Prostate gland (tissue), 2 donors: ENCODE measurements around the gene CMTM4. TPM values are rescaled to one million over a fixed set of nuclear protein-coding genes. Genes with fewer than 3 reads are reported as not detected.

ENCODE experiments used
- DNase-seq: peaks from one replicate; pipeline ENCODE4 v3.0.0-alpha.2; 2019; ENCODE audit warnings: low spot score
- H3K27ac ChIP-seq, 2 donors: fragments of 200-600 bp; sonication (generic); 2 replicates each; pipeline ENCODE4 v1.5.1; 2017 to 2019
- H3K27me3 ChIP-seq: fragments of 200-600 bp; sonication (generic); replicated peaks from 2 replicates; pipeline ENCODE4 v1.5.1; 2019; ENCODE audit not compliant: insufficient read depth
- H3K36me3 ChIP-seq, 2 donors: fragments of 200-600 bp; sonication (generic); 1 replicate in 1 of 2; 2 replicates in 1 of 2; pipeline versions ENCODE4 v1.5.1 to v1.8.1; 2017 to 2019
- H3K4me1 ChIP-seq: fragments of 200-600 bp; sonication (generic); replicated peaks from 2 replicates; pipeline ENCODE4 v1.5.1; 2019
- H3K4me3 ChIP-seq, 2 donors: fragments of 200-600 bp; sonication (generic); 2 replicates each; pipeline ENCODE4 v1.5.1; 2017 to 2019
- H3K9me3 ChIP-seq: fragments of 200-600 bp; sonication (generic); 2 replicates; pipeline ENCODE4 v1.5.1; 2017
- CTCF ChIP-seq, 4 experiments: fragments of 200-600 bp in 2 of 4; fragments of 450-650 bp in 2 of 4; sonication (generic) in 2 of 4; IDR thresholded peaks; 1 replicate in 3 of 4; 2 replicates in 1 of 4; pipeline ENCODE4 v1.5.1; 2016 to 2019; ENCODE audit warnings: antibody characterized with exemption in 4 of 4, mild to moderate bottlenecking in 2 of 4, moderate library complexity in 2 of 4
- POLR2A ChIP-seq: fragments of 450-650 bp; IDR thresholded peaks from one replicate; pipeline ENCODE4 v1.6.1; 2016; ENCODE audit warnings: antibody characterized with exemption, mild to moderate bottlenecking
- POLR2AphosphoS5 ChIP-seq: sonication (generic); formaldehyde crosslinking; IDR thresholded peaks from one replicate; pipeline ENCODE4 v1.6.1; 2017; ENCODE audit warnings: antibody characterized with exemption
- WGBS: methylation state at CpG from one replicate; pipeline ENCODE4 v1.1.5; 2018; 5-methylcytosine and 5-hydroxymethylcytosine counted together
- intact Hi-C: fragments of 100-400 bp; cut with DNase I; formaldehyde crosslinking; loops from one replicate; pipeline ENCODE4 v1.14.2; 2022
- total RNA-seq, 2 donors: library from RNA; depleted of rRNA; stranded (reverse); fragments of >200 nt; gene quantifications; one replicate each; pipeline ENCODE4 v1.1.0, GENCODE V29; 2016

Gene CMTM4
- total RNA-seq, 2 donors from 2014 or later = 46.9 to 57.7 TPM

GRCh38 chr16:66740010-66740409 is 43.5 kb upstream of the CMTM4 start:
- no peak overlapping the region for H3K4me3 ChIP-seq
- intact Hi-C loops = no loop called here
- 41% methylated on average over 2 of the region's 2 CpGs for WGBS
- H3K27me3 ChIP-seq = no peaks in the 10 kb centered on the region
- H3K4me1 ChIP-seq = peaks cover 25% of the 10 kb centered on the region
- no peaks in the 10 kb centered on the region for H3K9me3 ChIP-seq
- H3K27ac ChIP-seq = peak overlapping the region in 1 of 2 donors; percentile 77
- peaks cover 0 to 14% of the 10 kb centered on the region in 2 donors for H3K36me3 ChIP-seq
- DNase-seq = no peak
- no peak for TF ChIP-seq POLR2AphosphoS5
- peak in 3 of 4 experiments; percentile 16 to 47 (median 29) for TF ChIP-seq CTCF (IDR thresholded peaks at IDR 0.05)

GRCh38 chr16:66735891-66736290 is 39.3 kb upstream of the CMTM4 start:
- no peak overlapping the region for H3K27ac ChIP-seq
- no peaks in the 10 kb centered on the region for H3K27me3 ChIP-seq
- H3K36me3 ChIP-seq = peaks cover 6 to 8% of the 10 kb centered on the region in 2 donors
- no peak for DNase-seq
- no peak overlapping the region for H3K4me3 ChIP-seq
- WGBS = 94% methylated on average over 4 of the region's 4 CpGs
- H3K9me3 ChIP-seq = no peaks in the 10 kb centered on the region
- peaks cover 15% of the 10 kb centered on the region for H3K4me1 ChIP-seq
- no peak for TF ChIP-seq CTCF (IDR thresholded peaks at IDR 0.05)
- TF ChIP-seq POLR2A = no peak
- no peak for TF ChIP-seq POLR2AphosphoS5
- intact Hi-C loops = no loop called here

GRCh38 chr16:66731101-66731500 is 34.6 kb upstream of the CMTM4 start:
- Histone ChIP-seq H3K36me3 (peaks cover 6 to 8% of the 10 kb centered on the region in 2 donors), H3K27ac (no peak overlapping the region), H3K4me1 (no peaks in the 10 kb centered on the region), H3K4me3 (no peak overlapping the region), H3K9me3 (no peaks in the 10 kb centered on the region), H3K27me3 (no peaks in the 10 kb centered on the region)
- WGBS = 88% methylated on average over 7 of the region's 7 CpGs
- no peak for TF ChIP-seq CTCF (IDR thresholded peaks at IDR 0.05)
- no peak for TF ChIP-seq POLR2AphosphoS5
- no peak for TF ChIP-seq POLR2A
- no peak for DNase-seq
- intact Hi-C loops = no loop called here

- Histone ChIP-seq H3K4me1 (no peaks in the 10 kb centered on the region), H3K9me3 (no peaks in the 10 kb centered on the region), H3K4me3 (no peak overlapping the region), H3K27me3 (no peaks in the 10 kb centered on the region), H3K27ac (peak overlapping the region in 1 of 2 donors; percentile 3), H3K36me3 (peaks cover 0 to 8% of the 10 kb centered on the region in 2 donors)
- intact Hi-C loops = loop anchor here (2.0 kb wide), 2 partner anchors 22 to 144 kb away; partner anchors contain the start of gene DYNC1LI2
- WGBS = 31% methylated on average over 4 of the region's 4 CpGs
- TF ChIP-seq POLR2AphosphoS5 (no peak), CTCF (IDR thresholded peaks at IDR 0.05) (no peak), POLR2A (no peak)
- DNase-seq = no peak
Measured at GRCh38 chr16:66728804-66729203, 32.3 kb upstream of the CMTM4 start.

GRCh38 chr16:66728117-66728787 is 31.7 kb upstream of the CMTM4 start:
- peak; percentile 65 for TF ChIP-seq POLR2AphosphoS5
- TF ChIP-seq POLR2A = no peak
- TF ChIP-seq CTCF (IDR thresholded peaks at IDR 0.05) = peak; percentile 36 to 84 (median 74)
- peaks cover 0 to 8% of the 10 kb centered on the region in 2 donors for H3K36me3 ChIP-seq
- intact Hi-C loops = loop anchor here (2.0 kb wide), 2 partner anchors 23 to 145 kb away; partner anchors contain the start of gene DYNC1LI2
- no peaks in the 10 kb centered on the region for H3K4me1 ChIP-seq
- no peaks in the 10 kb centered on the region for H3K9me3 ChIP-seq
- no peaks in the 10 kb centered on the region for H3K27me3 ChIP-seq
- 29% methylated on average over 3 of the region's 3 CpGs for WGBS
- H3K27ac ChIP-seq = peak overlapping the region in 1 of 2 donors; percentile 3
- peak; percentile 39 for DNase-seq
- no peak overlapping the region for H3K4me3 ChIP-seq
